Measurements from ENCODE around the gene FAM20C.
"Not testable (repeated sequence)": the region's sequence is repeated elsewhere in the genome, so short reads cannot be mapped to it uniquely, and the experiment has no call there.

The FAM20C gene

DNA sequence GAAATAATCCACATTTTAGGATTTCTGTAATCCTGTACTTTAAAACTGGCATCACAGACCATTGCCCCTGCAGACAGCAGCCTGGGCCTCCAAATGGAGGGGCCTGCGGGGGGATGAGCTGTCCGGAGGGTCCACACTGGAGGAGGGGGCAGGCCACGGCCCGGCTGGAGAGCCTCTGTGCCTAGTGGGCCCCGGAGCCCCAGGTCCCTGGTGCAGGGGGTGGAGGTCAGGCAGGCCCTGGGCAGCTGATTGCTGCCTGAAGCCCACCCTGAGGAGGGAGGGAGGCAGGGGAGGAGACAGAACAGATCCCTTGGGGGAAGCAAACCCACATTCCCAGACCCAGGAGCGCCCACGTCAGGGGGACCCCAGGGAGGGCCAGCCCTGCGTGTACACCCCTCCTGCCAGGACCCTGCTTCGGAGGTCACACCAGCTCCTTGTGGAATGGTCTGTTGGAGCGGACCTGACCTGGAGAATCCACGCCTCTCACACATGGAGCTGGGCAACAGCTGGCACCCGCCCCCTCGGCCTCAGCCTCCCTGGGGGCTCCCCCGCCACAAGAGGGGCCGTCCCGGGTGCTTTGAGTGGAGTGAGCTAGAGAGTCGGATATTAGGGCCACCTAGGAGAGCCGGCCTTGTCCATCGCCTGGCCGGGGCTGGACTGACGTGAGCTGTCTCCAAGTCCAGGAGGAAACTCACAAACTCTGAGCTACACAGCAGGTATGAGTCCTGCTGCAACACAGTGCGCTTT is 12.2 kb upstream of the FAM20C start:
- Histone ChIP-seq H3K4me1 (no peaks in the 10 kb centered on the region), H3K4me3 (no peak overlapping the region), H3K9me3 (no peaks in the 10 kb centered on the region), H3K36me3 (no peaks in the 10 kb centered on the region), H3K27me3 (peaks cover 0 to 18% of the 10 kb centered on the region in 2 donors), H3K27ac (no peak overlapping the region)
- intact Hi-C loops (cut with DNase I; ENCODE audit: low total_unique reads): no loop called here
- TF ChIP-seq, protein P1, sequence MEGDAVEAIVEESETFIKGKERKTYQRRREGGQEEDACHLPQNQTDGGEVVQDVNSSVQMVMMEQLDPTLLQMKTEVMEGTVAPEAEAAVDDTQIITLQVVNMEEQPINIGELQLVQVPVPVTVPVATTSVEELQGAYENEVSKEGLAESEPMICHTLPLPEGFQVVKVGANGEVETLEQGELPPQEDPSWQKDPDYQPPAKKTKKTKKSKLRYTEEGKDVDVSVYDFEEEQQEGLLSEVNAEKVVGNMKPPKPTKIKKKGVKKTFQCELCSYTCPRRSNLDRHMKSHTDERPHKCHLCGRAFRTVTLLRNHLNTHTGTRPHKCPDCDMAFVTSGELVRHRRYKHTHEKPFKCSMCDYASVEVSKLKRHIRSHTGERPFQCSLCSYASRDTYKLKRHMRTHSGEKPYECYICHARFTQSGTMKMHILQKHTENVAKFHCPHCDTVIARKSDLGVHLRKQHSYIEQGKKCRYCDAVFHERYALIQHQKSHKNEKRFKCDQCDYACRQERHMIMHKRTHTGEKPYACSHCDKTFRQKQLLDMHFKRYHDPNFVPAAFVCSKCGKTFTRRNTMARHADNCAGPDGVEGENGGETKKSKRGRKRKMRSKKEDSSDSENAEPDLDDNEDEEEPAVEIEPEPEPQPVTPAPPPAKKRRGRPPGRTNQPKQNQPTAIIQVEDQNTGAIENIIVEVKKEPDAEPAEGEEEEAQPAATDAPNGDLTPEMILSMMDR (IDR thresholded peaks at IDR 0.05): no peak
- no peak for DNase-seq

DNA sequence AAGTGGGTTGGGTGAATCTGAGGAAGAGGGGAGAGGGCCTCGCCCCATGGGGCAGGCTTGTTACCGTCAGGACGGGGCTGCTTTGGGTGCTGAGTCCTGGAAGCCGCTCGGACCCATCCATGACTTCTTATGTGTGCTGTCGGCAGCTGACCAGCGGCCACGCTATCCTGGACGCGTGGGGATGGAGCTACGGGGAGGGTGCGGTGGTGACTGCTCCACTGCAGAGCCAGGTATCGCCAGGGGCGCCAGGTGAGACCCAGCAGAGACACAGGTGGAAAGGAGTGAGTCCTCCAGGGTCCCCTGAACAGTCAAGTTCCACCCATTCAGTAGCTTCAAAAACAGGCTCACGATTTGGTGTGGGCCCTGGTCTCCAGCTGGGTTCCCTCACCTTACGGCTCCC is 10.6 kb upstream of the FAM20C start:
- intact Hi-C loops (cut with DNase I; ENCODE audit: low total_unique reads): no loop called here

DNA sequence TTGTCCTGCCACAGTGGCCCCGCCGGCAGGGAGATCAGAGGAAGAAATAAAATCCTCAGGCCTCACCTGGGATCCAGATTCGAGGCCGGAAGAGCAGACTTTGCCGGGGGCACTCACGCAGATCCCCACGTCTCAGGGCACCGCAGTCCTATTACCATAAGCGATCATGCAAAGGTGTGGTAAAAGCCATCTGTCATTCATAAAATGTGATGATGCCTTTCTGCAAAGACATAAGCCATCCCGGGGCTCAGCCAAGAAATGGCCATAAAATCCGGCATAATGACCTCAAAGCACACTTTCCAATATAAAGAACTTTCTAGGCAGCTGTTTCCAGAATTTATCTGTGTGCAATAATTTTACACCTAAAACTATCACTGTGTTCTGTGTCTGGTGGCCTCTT is 9.9 kb upstream of the FAM20C start:
- peaks cover 0 to 18% of the 10 kb centered on the region in 2 donors for H3K27me3 ChIP-seq
- H3K4me3 ChIP-seq; H3K36me3 ChIP-seq; H3K4me1 ChIP-seq; DNase-seq; intact Hi-C loops (cut with DNase I; ENCODE audit: low total_unique reads); H3K27ac ChIP-seq; H3K9me3 ChIP-seq: not testable (repeated sequence)

More for the DNA sequence above, 10.6 kb upstream of the FAM20C start:
- H3K4me3 ChIP-seq: no peak overlapping the region
- DNase-seq: no peak
- no peaks in the 10 kb centered on the region for H3K9me3 ChIP-seq
- peaks cover 0 to 18% of the 10 kb centered on the region in 2 donors for H3K27me3 ChIP-seq
- no peaks in the 10 kb centered on the region for H3K36me3 ChIP-seq
- no peaks in the 10 kb centered on the region for H3K4me1 ChIP-seq
- TF ChIP-seq, protein P1 (IDR thresholded peaks at IDR 0.05): no peak
- H3K27ac ChIP-seq: no peak overlapping the region

DNA sequence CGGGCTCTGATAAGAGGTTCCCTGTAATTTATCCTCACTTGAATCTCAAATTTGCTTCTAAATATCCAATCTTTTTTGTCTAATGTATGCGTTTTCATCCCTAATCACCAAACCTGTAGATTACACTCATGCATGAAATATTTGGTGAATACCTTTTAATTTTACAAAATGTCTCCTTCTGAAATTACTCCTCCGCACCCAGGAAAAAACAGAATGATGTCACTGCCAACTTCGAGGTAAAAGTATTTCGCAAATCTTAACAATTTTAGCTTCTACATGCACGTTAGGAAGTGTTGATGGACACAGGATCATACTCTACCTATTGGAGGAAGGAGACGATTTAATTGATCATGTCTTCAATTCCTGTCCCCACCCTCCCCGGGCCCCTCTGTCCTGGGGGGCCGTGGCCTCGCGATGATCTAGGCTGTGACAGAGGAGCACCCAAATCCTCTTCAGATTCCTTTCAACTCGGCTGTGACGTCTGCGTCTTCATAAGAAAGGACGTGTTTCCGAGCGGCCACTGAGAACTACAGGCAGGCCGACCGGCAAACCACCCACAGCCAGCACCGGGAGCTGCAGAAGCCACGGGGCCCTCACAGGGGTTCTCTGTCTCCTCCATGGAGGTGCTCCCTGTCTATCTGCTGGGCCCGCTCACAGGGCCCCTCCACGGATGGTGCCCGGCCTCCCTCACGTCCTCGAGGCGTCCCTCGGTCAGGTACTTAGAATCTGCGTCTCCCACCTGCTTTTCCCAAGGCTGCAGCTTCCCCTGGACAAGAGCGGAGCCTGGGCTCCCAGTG is 8.7 kb upstream of the FAM20C start:
- Histone ChIP-seq H3K4me3 (no peak overlapping the region), H3K27ac (no peak overlapping the region), H3K9me3 (no peaks in the 10 kb centered on the region), H3K4me1 (no peaks in the 10 kb centered on the region), H3K36me3 (no peaks in the 10 kb centered on the region), H3K27me3 (peaks cover 0 to 8% of the 10 kb centered on the region in 2 donors)
- TF ChIP-seq, protein P1 (IDR thresholded peaks at IDR 0.05): no peak
- DNase-seq: no peak
- intact Hi-C loops (cut with DNase I; ENCODE audit: low total_unique reads): no loop called here

DNA sequence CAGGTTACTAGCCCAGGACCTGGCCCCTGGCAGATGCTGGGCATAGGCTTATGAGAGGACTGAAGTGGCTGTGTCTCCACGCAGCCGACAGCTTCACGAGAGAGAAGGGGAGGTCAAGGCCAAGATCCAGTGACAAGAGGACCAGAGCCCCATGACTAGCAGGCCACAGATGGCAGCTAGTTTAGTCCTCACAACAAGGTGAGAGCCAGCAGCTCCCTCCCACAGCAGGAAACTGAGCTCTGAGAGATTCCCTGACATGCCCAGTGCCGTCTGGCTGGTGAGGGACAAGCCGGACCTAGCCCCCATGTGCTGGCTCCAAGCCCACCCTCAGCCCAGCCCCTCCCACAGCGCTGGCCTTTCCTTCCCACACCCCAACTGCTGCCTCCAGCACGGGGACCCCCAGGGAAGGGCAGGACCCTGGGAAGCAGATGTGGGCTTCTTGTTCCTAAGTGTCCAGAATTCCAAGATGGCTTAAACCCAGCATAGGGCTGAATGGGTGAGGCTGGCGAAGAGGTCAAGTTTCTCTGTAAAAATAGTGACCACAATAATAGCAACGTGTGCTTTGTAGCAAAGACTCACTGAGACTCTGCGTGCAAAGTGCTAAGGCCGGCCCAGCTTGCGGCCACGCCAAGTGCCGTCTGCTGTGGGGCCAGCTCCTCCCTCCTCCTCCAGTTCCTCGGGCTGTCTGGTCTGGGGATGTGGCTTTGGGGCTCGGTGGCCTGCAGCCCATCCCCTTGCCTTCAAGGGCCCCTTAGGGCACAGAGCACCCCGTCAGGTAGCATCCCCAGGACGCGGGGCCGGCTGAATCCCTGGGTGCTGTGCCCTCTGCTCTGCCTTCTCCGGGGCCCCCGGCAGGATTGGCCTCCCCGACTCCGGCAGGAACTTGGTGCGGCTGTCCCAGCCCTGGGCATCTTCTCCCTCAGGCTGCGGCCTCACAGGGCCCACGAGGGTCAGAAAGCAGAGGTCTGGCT is 7.8 kb upstream of the FAM20C start:
- no peak for DNase-seq
- Histone ChIP-seq H3K36me3 (no peaks in the 10 kb centered on the region), H3K4me1 (no peaks in the 10 kb centered on the region), H3K4me3 (no peak overlapping the region), H3K9me3 (no peaks in the 10 kb centered on the region), H3K27ac (no peak overlapping the region), H3K27me3 (peaks cover 0 to under 1% of the 10 kb centered on the region in 2 donors)
- intact Hi-C loops (cut with DNase I; ENCODE audit: low total_unique reads): no loop called here
- TF ChIP-seq, protein P1 (IDR thresholded peaks at IDR 0.05): no peak

Measured in tibial artery (tissue), 4 donors.